Left lobe of liver (tissue), 2 donors: ENCODE measurements around the gene PSMB3. TPM values are rescaled to one million over a fixed set of nuclear protein-coding genes. Genes with fewer than 3 reads are reported as not detected.
"Not testable (repeated sequence)": the region's sequence is repeated elsewhere in the genome, so short reads cannot be mapped to it uniquely, and the experiment has no call there.

Experiments used
- ATAC-seq: fragments of 200-7000 bp; cut with Tn5 transposase; one replicate; pipeline ENCODE4 v1.9.1; 2020; ENCODE audit warnings: mild to moderate bottlenecking, moderate library complexity
- DNase-seq: peaks from one replicate; pipeline ENCODE4 v3.0.0-alpha.2; 2020; ENCODE audit warnings: low spot score
- total RNA-seq: library from RNA; stranded (reverse); gene quantifications from one replicate; pipeline ENCODE4 v1.2.1, GENCODE V29; 2021
- donor health status: DM: no; HTN: no; CAD: no; lungs with moderate emphysema.
- donor health status: DM: no; HTN: yes; CAD: no.

Gene PSMB3
- total RNA-seq, 1 donor from 2014 or later, result 98.2 TPM

- ATAC-seq (no peak), DNase-seq (no peak)
Measured at GRCh38 chr17:38747463-38748148, 4.9 kb upstream of the PSMB3 start.

GRCh38 chr17:38748149-38748891, 4.2 kb upstream of the PSMB3 start, which contains the start of gene PCGF2:
Gene PCGF2 (minus strand): TSS chr17:38748336. CDS start chr17:38740402, 7,934 bp downstream.
- no peak for ATAC-seq
- peak; percentile 72 for DNase-seq

- no peak for ATAC-seq
- DNase-seq, result no peak
Measured at GRCh38 chr17:38748892-38749222, 3.7 kb upstream of the PSMB3 start.

- peak; percentile 87 for DNase-seq
- ATAC-seq, result peak; percentile 56
Measured at GRCh38 chr17:38749223-38750043, 3.1 kb upstream of the PSMB3 start.

GRCh38 chr17:38750044-38750311, 2.6 kb upstream of the PSMB3 start:
- ATAC-seq, result no peak

GRCh38 chr17:38750312-38751121, 2.0 kb upstream of the PSMB3 start:
- ATAC-seq (no peak), DNase-seq (no peak)

More at GRCh38 chr17:38750044-38750311, 2.6 kb upstream of the PSMB3 start:
- DNase-seq, result peak; percentile 51

GRCh38 chr17:38751144-38751807, 1.3 kb upstream of the PSMB3 start:
- DNase-seq (no peak), ATAC-seq (no peak)

GRCh38 chr17:38751808-38752307, 683 bp upstream of the PSMB3 start:
- DNase-seq (peak; percentile 84), ATAC-seq (peak; percentile 52)

GRCh38 chr17:38753071-38753506, 548 bp downstream of the PSMB3 start:
- DNase-seq (no peak), ATAC-seq (no peak)

GRCh38 chr17:38761612-38762011, 9.1 kb downstream of the PSMB3 start:
- ATAC-seq (no peak), DNase-seq (no peak)

GRCh38 chr17:38762231-38762630, 9.7 kb downstream of the PSMB3 start:
- ATAC-seq (no peak), DNase-seq (no peak)

- DNase-seq, result no peak
Measured at GRCh38 chr17:38766341-38766740, 13.8 kb downstream of the PSMB3 start.

GRCh38 chr17:38768417-38768816, 15.9 kb downstream of the PSMB3 start:
- ATAC-seq (no peak), DNase-seq (no peak)

More at GRCh38 chr17:38766341-38766740, 13.8 kb downstream of the PSMB3 start:
- ATAC-seq, result no peak

- no peak for DNase-seq
- no peak for ATAC-seq
Measured at GRCh38 chr17:38773258-38773657, 20.7 kb downstream of the PSMB3 start.

GRCh38 chr17:38777641-38778250, 25.2 kb downstream of the PSMB3 start:
- ATAC-seq (no peak), DNase-seq (no peak)

- ATAC-seq (no peak), DNase-seq (no peak)
Measured at GRCh38 chr17:38779965-38780752, 27.6 kb downstream of the PSMB3 start.

- DNase-seq, result no peak
Measured at GRCh38 chr17:38783227-38783626, 30.7 kb downstream of the PSMB3 start.

GRCh38 chr17:38786372-38786771, 33.8 kb downstream of the PSMB3 start:
- ATAC-seq (no peak), DNase-seq (no peak)

More at GRCh38 chr17:38783227-38783626, 30.7 kb downstream of the PSMB3 start:
- no peak for ATAC-seq

GRCh38 chr17:38787999-38788398, 35.5 kb downstream of the PSMB3 start:
- not testable (repeated sequence) for DNase-seq, ATAC-seq
